DMS153 treated with DMSO at 0.1 percent for 48 hours (cell line): ENCODE measurements around the gene LRRC40.
"Not testable (repeated sequence)": the region's sequence is repeated elsewhere in the genome, so short reads cannot be mapped to it uniquely, and the experiment has no call there.

ENCODE experiments used
- DNase-seq: peaks from one replicate; lab custom pipeline; 2025; ENCODE audit not compliant: unreplicated experiment; lab: John Stamatoyannopoulos, UW

LRRC40 gene

GRCh38 chr1:70204139-70204538 is 1.2 kb downstream of the LRRC40 start:
- DNase-seq: no peak

- DNase-seq: no peak
Measured at GRCh38 chr1:70202173-70202758, 3.1 kb downstream of the LRRC40 start.

GRCh38 chr1:70200065-70200464 is 5.3 kb downstream of the LRRC40 start:
- DNase-seq: no peak

- DNase-seq: no peak
Measured at GRCh38 chr1:70196333-70196732, 9.0 kb downstream of the LRRC40 start.

- DNase-seq: no peak
Measured at GRCh38 chr1:70195342-70195741, 10.0 kb downstream of the LRRC40 start.

- DNase-seq: no peak
Measured at GRCh38 chr1:70194601-70195000, 10.8 kb downstream of the LRRC40 start.

- not testable (repeated sequence) for DNase-seq
Measured at GRCh38 chr1:70192446-70192845, 12.9 kb downstream of the LRRC40 start.

GRCh38 chr1:70190180-70190579 is 15.2 kb downstream of the LRRC40 start:
- DNase-seq: no peak

- DNase-seq: no peak
Measured at GRCh38 chr1:70188522-70188921, 16.9 kb downstream of the LRRC40 start.

- not testable (repeated sequence) for DNase-seq
Measured at GRCh38 chr1:70185181-70185580, 20.2 kb downstream of the LRRC40 start.

- no peak for DNase-seq
Measured at GRCh38 chr1:70171512-70171911, 33.9 kb downstream of the LRRC40 start.

GRCh38 chr1:70169018-70169839 is 36.1 kb downstream of the LRRC40 start:
- no peak for DNase-seq

- DNase-seq: no peak
Measured at GRCh38 chr1:70168283-70168682, 37.1 kb downstream of the LRRC40 start.

GRCh38 chr1:70164350-70164749 is 41.0 kb downstream of the LRRC40 start:
- no peak for DNase-seq

- DNase-seq: no peak
Measured at GRCh38 chr1:70156529-70157120, 48.8 kb downstream of the LRRC40 start.

- DNase-seq: no peak
Measured at GRCh38 chr1:70153739-70154138, 51.6 kb downstream of the LRRC40 start.

GRCh38 chr1:70150444-70150843 is 54.9 kb downstream of the LRRC40 start:
- no peak for DNase-seq

- no peak for DNase-seq
Measured at GRCh38 chr1:70146488-70146887, 58.9 kb downstream of the LRRC40 start.

GRCh38 chr1:70143048-70143659 is 62.2 kb downstream of the LRRC40 start:
- no peak for DNase-seq

- no peak for DNase-seq
Measured at GRCh38 chr1:70142075-70142474, 63.3 kb downstream of the LRRC40 start.

GRCh38 chr1:70140894-70141293 is 64.5 kb downstream of the LRRC40 start:
- no peak for DNase-seq

GRCh38 chr1:70140343-70140742 is 65.0 kb downstream of the LRRC40 start:
- DNase-seq: no peak
